Embryonic facial prominence (tissue), 1 donor: ENCODE measurements around the gene ZCCHC24.

Experiments
- DNase-seq: peaks from one replicate; pipeline ENCODE4 v3.0.0-alpha.2; 2016; ENCODE audit errors: extremely low spot score

The ZCCHC24 gene

GRCh38 chr10:79410315-79411094 lies 34.9 kb downstream of the ZCCHC24 start:
- DNase-seq: no peak

GRCh38 chr10:79409726-79410085 lies 35.7 kb downstream of the ZCCHC24 start:
- DNase-seq: no peak

DNA sequence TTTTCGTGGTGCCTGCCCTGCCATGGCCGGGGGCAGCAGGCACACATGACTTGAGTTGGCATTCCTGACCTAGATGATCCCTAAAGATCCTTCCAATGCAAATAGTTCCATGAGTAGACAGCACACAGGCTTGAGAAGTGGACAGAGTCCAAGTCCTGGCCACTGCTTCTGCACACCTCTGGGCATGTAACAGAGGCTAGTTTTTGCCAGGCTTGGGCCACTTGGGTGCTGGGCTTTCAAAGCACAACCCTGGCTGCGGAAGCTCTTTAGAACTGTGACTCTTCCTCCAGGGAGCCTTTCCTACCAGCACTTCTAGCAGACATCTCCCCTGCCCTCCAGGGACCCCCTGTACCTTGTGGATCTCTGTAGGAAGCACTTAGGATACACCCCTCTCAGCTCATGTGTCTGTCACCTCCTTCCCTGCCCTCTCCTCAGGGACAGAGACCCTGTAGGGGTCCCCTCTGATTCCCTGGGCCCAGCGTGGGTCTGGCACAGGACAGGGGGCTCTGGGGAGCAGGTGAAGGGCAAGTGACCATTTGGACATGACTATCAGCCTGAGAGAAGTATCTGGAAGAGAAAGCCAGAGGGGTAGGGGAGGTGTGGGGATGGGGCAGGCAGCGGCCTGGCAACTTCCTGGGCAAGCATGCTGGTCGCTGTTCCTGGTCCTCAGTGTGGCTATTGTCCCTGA lies 36.2 kb downstream of the ZCCHC24 start:
- no peak for DNase-seq

DNA sequence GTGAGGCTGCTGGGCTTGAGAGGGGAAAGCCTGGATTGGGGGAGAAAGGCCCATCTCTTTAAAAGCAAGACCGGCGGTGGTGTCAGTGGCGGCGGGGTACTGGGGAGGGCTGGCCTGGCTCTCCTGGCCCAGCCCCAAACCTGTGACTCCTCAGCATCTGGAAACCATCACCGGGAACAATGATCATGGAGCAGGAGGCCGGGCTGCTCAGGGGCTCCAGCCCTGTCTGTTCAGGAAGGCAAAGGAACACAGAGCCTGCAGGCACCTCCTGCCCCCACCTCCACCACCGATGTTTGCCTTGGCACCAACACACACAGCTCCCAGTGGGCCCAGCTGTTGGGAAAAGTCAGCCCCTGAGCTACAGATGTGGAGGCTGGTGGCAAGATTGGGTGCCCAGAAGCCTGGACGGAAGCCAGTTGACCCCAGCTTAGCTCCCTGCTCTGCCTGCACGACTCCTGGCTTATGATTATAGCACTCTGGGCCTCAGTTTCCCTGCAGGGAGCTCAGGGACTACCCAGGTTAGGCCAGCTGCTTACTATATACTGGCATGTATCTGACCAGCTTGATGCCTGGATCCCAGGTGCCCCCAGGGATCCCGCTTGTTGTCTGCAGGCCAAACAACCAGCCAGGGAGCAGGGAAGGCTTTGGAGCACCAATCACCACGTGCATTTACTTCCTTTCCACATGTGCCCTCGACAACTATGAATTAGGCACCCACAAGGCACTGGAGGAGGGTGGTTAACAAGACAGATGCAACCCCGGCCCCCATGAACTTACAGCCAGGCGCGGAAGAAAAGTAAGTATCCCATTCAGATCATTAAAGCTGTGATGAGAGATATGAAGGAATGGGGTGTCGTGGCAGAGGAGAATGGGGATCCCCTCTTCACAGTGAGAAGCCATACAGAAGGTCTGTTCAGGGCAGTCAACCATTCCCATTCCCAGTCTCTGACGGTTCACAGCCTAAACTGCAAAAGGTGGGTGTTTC lies 37.3 kb downstream of the ZCCHC24 start:
- DNase-seq: no peak

DNA sequence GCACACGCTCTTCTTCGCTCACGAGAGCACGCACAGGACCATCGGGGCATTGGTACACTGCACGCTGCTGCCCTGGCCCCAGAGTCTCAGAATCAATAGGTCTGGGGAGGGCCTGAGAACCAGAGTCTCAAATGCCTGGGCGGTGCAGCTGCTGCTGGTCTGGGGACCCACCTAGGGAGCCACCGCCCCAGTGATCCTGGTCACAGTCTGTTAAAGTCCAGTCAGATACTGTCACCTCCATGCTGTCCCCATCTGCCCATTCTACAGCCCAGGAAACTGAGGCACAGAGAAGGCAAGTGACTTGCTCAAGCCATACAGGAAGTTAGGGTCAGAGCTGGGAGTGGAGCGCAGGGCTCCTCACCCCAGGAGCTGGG lies 38.0 kb downstream of the ZCCHC24 start:
- DNase-seq: no peak

DNA sequence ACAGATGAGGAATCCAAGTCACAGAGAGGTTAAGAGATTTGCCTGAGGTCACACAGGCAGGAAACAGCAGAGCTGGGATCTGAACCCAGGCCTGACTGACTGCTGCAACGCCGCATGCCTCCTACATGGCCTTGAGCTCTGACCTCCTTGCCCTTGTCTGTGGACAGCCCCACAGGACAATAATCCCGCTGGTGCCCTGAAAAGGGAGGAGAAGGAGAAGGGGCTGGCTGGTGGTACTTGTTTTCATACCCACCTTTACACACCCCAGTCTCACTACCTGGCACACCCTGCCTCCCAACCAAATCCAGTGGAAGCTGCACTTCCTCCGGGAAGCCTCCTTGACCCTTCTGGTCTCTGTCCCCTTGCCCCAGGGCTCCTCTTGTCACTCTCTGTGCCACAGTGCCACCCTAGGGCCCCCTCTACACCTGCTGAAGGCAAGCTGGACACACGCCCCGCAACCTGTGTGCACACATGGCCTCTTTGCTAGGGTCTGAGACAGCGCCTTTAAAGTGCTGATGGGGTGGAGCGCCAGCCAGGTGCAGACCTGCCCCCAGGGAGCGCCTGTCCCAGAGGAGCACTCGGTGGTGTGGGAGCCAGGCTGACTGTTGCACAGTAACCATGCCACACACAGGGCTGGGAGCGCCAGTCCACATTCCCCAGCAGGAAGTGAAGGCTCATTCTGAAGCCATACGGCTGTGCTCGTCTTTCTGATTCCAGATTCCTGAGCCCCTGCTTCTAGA lies 38.6 kb downstream of the ZCCHC24 start:
- no peak for DNase-seq

- DNase-seq: no peak
These were observed 39.4 kb downstream of the ZCCHC24 start for GRCh38 chr10:79405995-79406515.

GRCh38 chr10:79405221-79405994 lies 40.0 kb downstream of the ZCCHC24 start:
- DNase-seq: no peak

DNA sequence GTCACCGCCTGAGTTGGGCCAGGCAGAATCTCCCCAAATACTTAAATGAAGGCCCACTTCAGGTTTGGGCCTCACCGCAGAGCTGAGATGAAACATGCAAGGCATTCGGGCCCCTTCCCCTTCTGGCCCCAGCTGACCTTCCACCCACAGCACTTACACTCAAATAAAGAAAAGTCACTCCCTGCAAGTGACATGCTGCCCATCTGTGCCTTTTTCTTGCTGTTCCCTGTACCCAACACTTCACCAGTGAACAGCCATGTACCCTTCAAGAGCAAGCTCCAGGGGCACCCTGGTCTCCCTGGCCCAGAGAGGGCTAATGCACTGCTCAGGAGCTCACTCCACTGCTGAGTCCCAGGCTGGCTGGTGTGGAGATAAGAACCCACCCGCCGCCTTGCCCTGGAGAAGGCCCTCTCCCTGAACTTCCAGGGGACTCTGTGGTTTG lies 40.7 kb downstream of the ZCCHC24 start:
- no peak for DNase-seq

DNA sequence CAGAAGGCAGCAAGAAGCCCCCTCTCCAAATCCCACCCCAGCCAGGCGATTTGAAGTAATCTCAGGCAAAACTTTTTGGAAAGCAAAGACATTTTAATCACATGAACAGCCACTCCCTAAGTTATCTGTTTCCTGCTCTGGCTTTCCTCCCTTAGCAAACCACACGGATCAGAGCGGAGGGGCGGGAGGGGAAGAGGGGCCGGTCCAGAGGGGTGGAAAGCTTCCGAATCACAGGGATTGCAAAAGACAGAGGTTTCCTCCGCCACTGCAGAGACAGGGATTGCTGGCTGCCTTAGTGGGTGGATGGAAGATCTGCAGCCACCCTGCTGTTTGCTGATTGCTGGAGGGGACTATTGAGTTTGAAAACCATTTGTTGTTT lies 41.2 kb downstream of the ZCCHC24 start:
- peak; percentile 56 for DNase-seq

GRCh38 chr10:79403441-79404230 lies 41.8 kb downstream of the ZCCHC24 start:
- no peak for DNase-seq

GRCh38 chr10:79402951-79403350 lies 42.5 kb downstream of the ZCCHC24 start:
- no peak for DNase-seq

GRCh38 chr10:79402625-79402946 lies 42.8 kb downstream of the ZCCHC24 start:
- no peak for DNase-seq

GRCh38 chr10:79401015-79401921 lies 44.2 kb downstream of the ZCCHC24 start:
- no peak for DNase-seq

GRCh38 chr10:79400146-79401004 lies 45.0 kb downstream of the ZCCHC24 start:
- DNase-seq: no peak

DNA sequence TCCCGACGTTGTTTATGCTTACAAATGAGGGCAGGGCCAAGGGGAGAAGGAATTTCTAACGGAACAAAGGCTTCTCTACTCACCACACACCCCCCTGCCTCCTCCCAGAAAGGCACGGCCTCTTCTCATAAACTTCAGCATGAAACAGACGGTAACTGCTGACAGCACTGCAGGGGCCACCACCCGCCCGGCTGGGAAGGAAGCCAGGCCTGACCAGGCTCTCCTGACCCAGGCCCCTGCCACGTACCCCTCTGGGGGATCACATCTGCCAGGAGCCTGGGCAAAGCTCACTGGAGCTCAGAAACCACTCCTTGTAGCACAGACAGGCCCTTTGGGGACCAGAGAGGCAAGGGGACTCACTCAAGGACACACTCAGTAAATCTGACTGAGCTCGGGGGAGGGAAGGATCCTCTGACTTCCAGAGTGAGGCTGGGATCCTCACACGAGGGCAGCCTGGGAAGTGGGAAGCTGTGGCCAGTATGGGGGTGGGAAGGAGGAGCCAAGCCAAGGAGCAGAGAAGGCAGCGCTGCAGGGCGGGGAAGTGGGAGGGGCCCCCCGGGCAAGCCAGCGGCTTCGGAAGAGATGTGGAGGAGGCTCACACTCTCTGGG lies 46.1 kb downstream of the ZCCHC24 start:
- peak; percentile 55 for DNase-seq

DNA sequence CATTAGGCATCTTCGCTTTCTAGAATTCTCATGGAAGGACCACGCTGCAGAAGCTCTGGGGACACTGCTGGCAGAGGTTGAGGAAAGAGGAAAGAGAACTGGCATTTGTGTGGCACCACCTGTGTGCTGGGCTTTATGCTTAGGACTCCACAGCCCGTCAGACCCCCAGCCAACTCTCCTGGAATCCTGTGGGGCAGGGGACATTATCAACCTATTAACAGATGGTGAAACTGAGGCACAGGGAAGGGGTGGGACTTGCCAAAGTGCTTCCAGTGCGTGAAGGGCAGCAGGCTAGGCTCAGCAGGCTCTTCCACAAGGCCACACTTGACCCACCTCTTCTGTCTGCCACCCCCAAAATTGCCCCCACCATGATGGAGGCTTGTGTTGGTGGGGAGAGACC lies 46.8 kb downstream of the ZCCHC24 start:
- no peak for DNase-seq
